Tibial nerve (tissue), 4 donors: ENCODE results near the gene SSR1. TPM values are rescaled to one million over a fixed set of nuclear protein-coding genes. Genes with fewer than 3 reads are reported as not detected.

ENCODE experiments used
- DNase-seq, 2 donors: peaks; one replicate each; pipeline ENCODE4 v3.0.0-alpha.2; 2019; ENCODE audit warnings: low spot score in 2 of 2
- H3K27ac ChIP-seq, 4 donors: fragments of 200-600 bp; sonication (generic) in 3 of 4; one replicate each; pipeline ENCODE4 v1.5.1; 2017 to 2019; ENCODE audit warnings: mild to moderate bottlenecking in 1 of 4
- H3K27me3 ChIP-seq, 2 donors: fragments of 200-600 bp; sonication (generic) in 1 of 2; one replicate each; pipeline versions ENCODE4 v1.5.1 to v1.6.0; 2017 to 2019
- H3K36me3 ChIP-seq, 3 donors: fragments of 200-600 bp; sonication (generic); one replicate each; pipeline ENCODE4 v1.5.1; 2018 to 2019
- H3K4me1 ChIP-seq, 4 donors: fragments of 200-600 bp; sonication (generic) in 3 of 4; one replicate each; pipeline ENCODE4 v1.5.1; 2017 to 2019
- H3K4me3 ChIP-seq, 4 donors: fragments of 200-600 bp; sonication (generic) in 3 of 4; one replicate each; pipeline ENCODE4 v1.5.1; 2017 to 2019; ENCODE audit warnings: mild to moderate bottlenecking in 1 of 4, moderate library complexity in 1 of 4
- H3K9me3 ChIP-seq, 4 donors: fragments of 200-600 bp; sonication (generic) in 3 of 4; one replicate each; pipeline ENCODE4 v1.5.1; 2017 to 2019
- EP300 ChIP-seq, 2 donors: sonication (generic); formaldehyde crosslinking; IDR thresholded peaks; one replicate each; pipeline ENCODE4 v1.6.1; 2017; ENCODE audit warnings: antibody characterized with exemption in 2 of 2, mild to moderate bottlenecking in 1 of 2
- POLR2A ChIP-seq, 2 donors: fragments of 450-650 bp; IDR thresholded peaks; one replicate each; pipeline ENCODE4 v1.6.1; 2017; ENCODE audit warnings: antibody characterized with exemption in 2 of 2, mild to moderate bottlenecking in 2 of 2, moderate library complexity in 2 of 2
- WGBS, 2 donors: methylation state at CpG; one replicate each; pipeline ENCODE4 v1.1.5; 2018; 5-methylcytosine and 5-hydroxymethylcytosine counted together
- total RNA-seq, 4 donors: library from RNA; depleted of rRNA; stranded (reverse); fragments of >200 nt; gene quantifications; one replicate each; pipeline ENCODE4 v1.1.0, GENCODE V29; 2016
- TF ChIP-seq, protein P1 (sequence below), 5 experiments: fragments of 200-600 bp in 3 of 5; fragments of 450-650 bp in 2 of 5; sonication (generic) in 3 of 5; IDR thresholded peaks; one replicate each; pipeline ENCODE4 v1.5.1; 2016 to 2019; ENCODE audit warnings: antibody characterized with exemption in 5 of 5, mild to moderate bottlenecking in 3 of 5, moderate library complexity in 2 of 5

SSR1 gene
- total RNA-seq, 4 donors from 2014 or later, result 30.8 to 68.2 (median 51.5) TPM

DNA sequence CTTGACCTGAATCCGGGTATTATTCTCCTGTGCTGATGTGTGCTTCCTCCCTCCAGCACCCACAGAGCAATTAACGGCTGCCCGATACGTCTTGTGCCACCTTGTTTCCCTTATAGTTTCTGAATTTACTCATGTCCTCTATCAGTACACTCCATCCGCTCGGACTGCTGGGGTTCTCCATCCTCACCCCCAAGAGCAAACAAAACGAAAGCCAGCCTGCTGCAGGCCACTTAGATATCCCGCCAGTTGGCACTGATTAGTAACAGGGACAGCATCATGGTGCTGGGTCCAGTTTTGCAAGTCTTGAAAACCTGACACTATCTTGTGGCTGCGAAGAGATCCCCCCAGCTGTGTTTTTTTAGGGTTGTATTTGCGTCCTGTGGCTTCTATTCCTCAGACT lies 71.8 kb downstream of the SSR1 start:
- WGBS, 2 donors, result 88 to 93% methylated on average over 10 of the region's 10 CpGs

DNA sequence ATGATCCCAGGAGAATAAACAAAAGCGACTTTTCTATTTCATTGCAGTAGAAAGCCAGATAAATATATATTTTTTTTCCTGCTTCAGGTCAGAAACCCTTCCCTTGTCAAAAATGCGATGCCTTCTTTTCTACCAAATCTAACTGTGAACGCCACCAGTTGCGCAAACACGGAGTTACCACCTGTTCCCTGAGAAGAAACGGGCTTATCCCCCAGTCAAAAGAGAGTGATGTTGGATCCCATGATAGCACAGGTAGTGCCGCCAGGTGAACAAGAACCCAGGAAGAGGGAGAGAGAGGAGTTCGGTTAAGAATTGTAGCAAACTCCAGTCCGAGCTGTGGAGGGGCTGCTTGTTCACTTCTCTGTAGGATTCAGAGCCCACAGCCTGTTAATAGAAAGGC lies 72.6 kb downstream of the SSR1 start:
- Histone ChIP-seq H3K9me3 (no peaks in the 10 kb centered on the region), H3K27ac (no peak overlapping the region), H3K27me3 (no peaks in the 10 kb centered on the region), H3K4me1 (peaks cover 0 to 39% (median 20%) of the 10 kb centered on the region in 4 donors), H3K4me3 (no peak overlapping the region), H3K36me3 (peaks cover 0 to 38% (median 0%) of the 10 kb centered on the region in 3 donors)
- WGBS, 2 donors, result 92 to 93% methylated on average over 9 of the region's 9 CpGs
- TF ChIP-seq, protein P1, sequence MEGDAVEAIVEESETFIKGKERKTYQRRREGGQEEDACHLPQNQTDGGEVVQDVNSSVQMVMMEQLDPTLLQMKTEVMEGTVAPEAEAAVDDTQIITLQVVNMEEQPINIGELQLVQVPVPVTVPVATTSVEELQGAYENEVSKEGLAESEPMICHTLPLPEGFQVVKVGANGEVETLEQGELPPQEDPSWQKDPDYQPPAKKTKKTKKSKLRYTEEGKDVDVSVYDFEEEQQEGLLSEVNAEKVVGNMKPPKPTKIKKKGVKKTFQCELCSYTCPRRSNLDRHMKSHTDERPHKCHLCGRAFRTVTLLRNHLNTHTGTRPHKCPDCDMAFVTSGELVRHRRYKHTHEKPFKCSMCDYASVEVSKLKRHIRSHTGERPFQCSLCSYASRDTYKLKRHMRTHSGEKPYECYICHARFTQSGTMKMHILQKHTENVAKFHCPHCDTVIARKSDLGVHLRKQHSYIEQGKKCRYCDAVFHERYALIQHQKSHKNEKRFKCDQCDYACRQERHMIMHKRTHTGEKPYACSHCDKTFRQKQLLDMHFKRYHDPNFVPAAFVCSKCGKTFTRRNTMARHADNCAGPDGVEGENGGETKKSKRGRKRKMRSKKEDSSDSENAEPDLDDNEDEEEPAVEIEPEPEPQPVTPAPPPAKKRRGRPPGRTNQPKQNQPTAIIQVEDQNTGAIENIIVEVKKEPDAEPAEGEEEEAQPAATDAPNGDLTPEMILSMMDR (IDR thresholded peaks at IDR 0.05), result no peak
- no peak for DNase-seq

More for the DNA sequence above, 71.8 kb downstream of the SSR1 start:
- TF ChIP-seq, protein P1 (IDR thresholded peaks at IDR 0.05), result no peak
- TF ChIP-seq EP300 (IDR thresholded peaks at IDR 0.05) (no peak), POLR2A (IDR thresholded peaks at IDR 0.05) (no peak)
- H3K9me3 ChIP-seq, result no peaks in the 10 kb centered on the region
- H3K4me1 ChIP-seq, result peaks cover 0 to 31% (median 17%) of the 10 kb centered on the region in 4 donors
- H3K27ac ChIP-seq, result no peak overlapping the region
- H3K36me3 ChIP-seq, result peaks cover 0 to 38% (median 0%) of the 10 kb centered on the region in 3 donors
- no peak for DNase-seq
- no peak overlapping the region for H3K4me3 ChIP-seq
- no peaks in the 10 kb centered on the region for H3K27me3 ChIP-seq

DNA sequence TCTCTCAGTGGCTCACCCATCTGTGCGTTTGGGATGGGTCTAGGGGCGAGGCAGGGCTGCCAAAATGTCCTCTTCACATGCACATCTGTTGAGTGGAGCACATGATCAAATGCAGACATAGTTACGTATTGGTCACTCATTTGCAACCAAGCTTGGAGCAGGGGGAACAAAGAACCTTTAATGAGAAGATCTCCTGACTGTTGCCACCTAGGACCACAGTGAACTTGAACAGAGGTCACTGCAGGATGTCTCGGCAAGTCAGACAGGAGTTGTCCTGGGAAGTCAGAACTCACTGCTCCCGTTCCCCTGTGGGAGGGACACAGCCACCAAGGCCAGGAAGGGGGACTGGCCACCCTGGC lies 73.4 kb downstream of the SSR1 start:
- WGBS, 2 donors, result 74 to 82% methylated on average over 5 of the region's 5 CpGs
- H3K9me3 ChIP-seq, result no peaks in the 10 kb centered on the region
- H3K27me3 ChIP-seq, result no peaks in the 10 kb centered on the region
- H3K27ac ChIP-seq, result no peak overlapping the region
- DNase-seq, result no peak
- H3K36me3 ChIP-seq, result peaks cover 0 to 39% (median 0%) of the 10 kb centered on the region in 3 donors
- TF ChIP-seq EP300 (IDR thresholded peaks at IDR 0.05), result no peak
- TF ChIP-seq, protein P1 (IDR thresholded peaks at IDR 0.05), result no peak
- TF ChIP-seq POLR2A (IDR thresholded peaks at IDR 0.05), result no peak
- no peak overlapping the region for H3K4me3 ChIP-seq
- peaks cover 0 to 40% (median 20%) of the 10 kb centered on the region in 4 donors for H3K4me1 ChIP-seq

DNA sequence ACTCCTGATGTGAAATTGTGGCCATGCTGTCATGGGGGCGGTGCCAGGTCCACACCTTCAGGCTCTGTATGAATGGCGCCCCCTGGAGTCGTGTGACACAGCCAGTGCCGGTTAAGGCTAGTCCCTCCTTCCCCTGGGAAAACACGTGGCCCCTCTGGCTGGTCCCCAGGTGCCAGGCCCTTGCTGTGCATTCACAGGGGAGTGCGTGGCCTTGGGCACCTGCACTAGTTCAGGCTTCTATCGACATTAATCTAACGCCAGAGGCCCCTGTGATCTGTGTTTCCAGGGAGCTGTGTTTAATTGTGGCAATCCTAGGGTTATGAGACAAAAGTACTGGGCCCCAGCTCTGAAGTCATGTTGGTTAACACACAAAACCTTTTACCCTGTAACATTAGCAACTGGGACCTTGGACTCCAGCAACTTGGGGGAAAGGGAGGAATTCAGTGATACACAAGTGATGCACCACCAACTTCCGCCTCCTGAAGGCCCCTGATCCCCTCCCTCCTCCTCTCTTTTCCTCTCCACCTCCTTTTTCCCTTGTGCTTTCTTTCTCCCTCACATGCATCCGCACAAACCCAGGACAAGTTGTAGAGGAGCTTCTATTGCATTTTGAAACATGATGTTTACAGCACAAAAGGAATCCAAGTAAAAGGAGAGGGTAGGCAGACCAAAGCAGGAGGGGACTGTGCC lies 74.0 kb downstream of the SSR1 start:
- H3K4me1 ChIP-seq, result peaks cover 0 to 40% (median 20%) of the 10 kb centered on the region in 4 donors
- H3K27me3 ChIP-seq, result no peaks in the 10 kb centered on the region
- H3K4me3 ChIP-seq, result no peak overlapping the region
- TF ChIP-seq POLR2A (IDR thresholded peaks at IDR 0.05), result no peak
- TF ChIP-seq, protein P1 (IDR thresholded peaks at IDR 0.05), result peak; percentile 49 to 64 (median 59)
- TF ChIP-seq EP300 (IDR thresholded peaks at IDR 0.05), result no peak
- H3K36me3 ChIP-seq, result peaks cover 0 to 44% (median 0%) of the 10 kb centered on the region in 3 donors
- WGBS, 2 donors, result 46 to 50% methylated on average over 10 of the region's 10 CpGs
- H3K9me3 ChIP-seq, result no peaks in the 10 kb centered on the region
- H3K27ac ChIP-seq, result no peak overlapping the region
- peak; percentile 73 to 82 for DNase-seq

DNA sequence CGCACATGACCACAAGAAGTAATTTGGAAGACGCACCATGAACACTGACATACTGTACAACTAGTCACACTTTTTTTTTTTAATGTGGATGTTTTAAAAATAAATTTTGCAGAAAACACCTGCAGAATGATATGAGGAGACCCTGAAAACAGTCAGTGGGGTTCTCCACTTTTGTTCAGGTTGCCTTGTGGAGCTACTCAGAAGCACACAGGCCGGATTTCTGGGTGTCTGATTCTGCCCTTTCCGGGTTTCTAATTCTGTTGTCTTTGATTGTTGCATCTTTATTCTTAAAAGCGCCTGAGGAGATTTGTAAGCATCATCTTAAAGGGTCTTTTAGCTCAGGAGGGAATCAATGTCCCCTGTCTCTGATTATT lies 74.5 kb downstream of the SSR1 start:
- no peak for TF ChIP-seq EP300 (IDR thresholded peaks at IDR 0.05)
- TF ChIP-seq, protein P1 (IDR thresholded peaks at IDR 0.05), result no peak
- no peak for TF ChIP-seq POLR2A (IDR thresholded peaks at IDR 0.05)
- H3K9me3 ChIP-seq, result no peaks in the 10 kb centered on the region
- H3K27me3 ChIP-seq, result no peaks in the 10 kb centered on the region
- H3K4me3 ChIP-seq, result no peak overlapping the region
- peaks cover 0 to 48% (median 0%) of the 10 kb centered on the region in 3 donors for H3K36me3 ChIP-seq
- WGBS, 2 donors, result 94 to 95% methylated on average over 5 of the region's 5 CpGs
- DNase-seq, result no peak
- peaks cover 0 to 37% (median 17%) of the 10 kb centered on the region in 4 donors for H3K4me1 ChIP-seq
- H3K27ac ChIP-seq, result no peak overlapping the region
